HT1080 (cell line): ENCODE data around the gene NAGPA. TPM values are rescaled to one million over a fixed set of nuclear protein-coding genes. Genes with fewer than 3 reads are reported as not detected.

Experiments
- DNase-seq: peaks from one replicate; pipeline ENCODE4 v3.0.0-alpha.2; 2015; ENCODE audit warnings: low read depth
- total RNA-seq: library from RNA; depleted of rRNA; stranded (reverse); fragments of >200 nt; shearing (Covaris generic); gene quantifications from 2 replicates; pipeline ENCODE4 v1.2.3, GENCODE V29; 2014; rRNA removed

Gene NAGPA
- total RNA-seq, 1 experiment from 2014 or later = 26.2 TPM

DNA sequence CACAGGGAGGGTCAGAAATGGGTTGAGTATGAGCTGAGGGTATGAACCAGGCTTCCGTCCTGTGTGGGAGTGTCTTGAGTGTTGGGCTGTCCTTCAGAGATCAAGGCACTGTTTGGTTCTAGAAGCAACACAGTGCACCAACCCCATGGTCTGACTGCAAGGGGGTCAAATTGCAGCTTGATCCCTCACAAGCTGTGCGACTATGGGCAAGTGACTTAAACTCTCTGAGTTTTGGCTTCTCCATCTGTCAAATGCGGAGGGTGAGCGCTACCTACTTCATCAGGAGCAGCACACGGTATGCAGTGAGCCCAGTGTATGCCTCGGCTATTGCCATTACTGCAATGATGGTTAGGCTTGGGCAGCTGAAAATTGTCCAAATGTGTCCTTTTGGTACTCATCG, 54.6 kb downstream of the NAGPA start:
- no peak for DNase-seq

DNA sequence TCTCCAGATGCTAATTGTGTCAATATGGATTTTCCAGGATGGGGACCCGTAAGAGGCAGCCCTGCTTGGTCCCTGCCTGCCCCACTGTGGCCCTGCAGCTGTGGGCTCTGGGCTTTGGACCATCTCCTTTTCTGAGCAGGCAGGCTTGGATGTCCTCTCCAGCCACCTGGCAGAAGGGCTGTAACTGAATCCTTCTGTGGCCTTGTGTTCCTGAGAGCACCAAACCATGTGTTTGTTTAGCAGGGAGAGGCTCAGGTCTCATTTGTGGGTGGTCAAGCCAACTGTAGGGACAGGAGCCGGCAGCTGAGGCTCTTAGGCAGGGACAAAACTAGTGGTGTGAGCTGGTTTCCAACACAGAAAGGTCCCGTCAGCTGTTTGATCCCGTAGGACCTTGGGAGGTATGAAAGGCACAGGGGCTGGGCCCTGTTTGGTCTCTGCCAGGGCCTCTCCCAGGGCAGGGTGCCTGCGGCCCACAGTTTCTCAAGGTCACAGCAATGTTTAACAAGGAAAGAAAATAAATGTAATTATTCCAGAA, 57.1 kb downstream of the NAGPA start:
- no peak for DNase-seq

DNA sequence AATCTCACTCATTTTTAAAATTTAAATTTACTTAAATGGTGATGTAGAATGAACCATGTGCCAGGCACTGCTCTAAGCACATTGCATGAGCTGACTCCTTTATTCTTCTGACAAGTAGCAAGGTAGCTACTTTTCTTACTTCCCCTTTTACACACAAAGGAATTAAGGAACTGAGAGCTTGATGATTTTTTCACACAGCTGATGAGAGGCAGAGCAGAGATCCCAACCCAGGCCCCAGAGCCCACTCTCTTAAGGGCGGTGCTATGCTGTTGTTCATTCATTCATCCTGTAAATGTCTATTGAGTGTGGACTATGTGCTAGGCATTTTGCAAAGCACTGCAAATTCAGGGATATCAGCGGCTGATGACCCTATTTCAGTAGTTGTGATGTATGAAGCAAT, 57.7 kb downstream of the NAGPA start:
- no peak for DNase-seq

Other genes with a start within 250 kb of the NAGPA start
- gene SEPTIN12, start 245.6 kb downstream of the NAGPA start, total RNA-seq = not detected in 2 replicates
- not detected in 2 replicates for gene SMIM22, start 238.6 kb downstream of the NAGPA start, total RNA-seq
- 5.7 and 7.6 TPM in 2 replicates for gene ROGDI, start 231.3 kb downstream of the NAGPA start, total RNA-seq
- gene GLYR1, start 186.6 kb downstream of the NAGPA start, total RNA-seq = 42.4 and 45.8 TPM in 2 replicates
- 28.4 and 36.2 TPM in 2 replicates for gene UBN1, start 186.5 kb downstream of the NAGPA start, total RNA-seq
- gene PPL, start 96.8 kb downstream of the NAGPA start, total RNA-seq = 0.13 and 0.24 TPM in 2 replicates
- gene SEC14L5, start 75.6 kb downstream of the NAGPA start, total RNA-seq = 0.03 TPM in 1 of 2 replicates, not detected in the other
- 0.13 and 0.23 TPM in 2 replicates for gene C16orf89, start 32.0 kb upstream of the NAGPA start, total RNA-seq
- 42.9 and 52.1 TPM in 2 replicates for gene ALG1, start 37.9 kb upstream of the NAGPA start, total RNA-seq
- 26.0 and 45.6 TPM in 2 replicates for gene EEF2KMT, start 63.9 kb upstream of the NAGPA start, total RNA-seq